ENCODE data around the gene TRPM2. TPM values are rescaled to one million over a fixed set of nuclear protein-coding genes. Genes with fewer than 3 reads are reported as not detected.
"Not testable (repeated sequence)": the region's sequence is repeated elsewhere in the genome, so short reads cannot be mapped to it uniquely, and the experiment has no call there.

The TRPM2 gene
- polyA plus RNA-seq, 3 donors = 0.98 to 1.3 (median 1.2) TPM

DNA sequence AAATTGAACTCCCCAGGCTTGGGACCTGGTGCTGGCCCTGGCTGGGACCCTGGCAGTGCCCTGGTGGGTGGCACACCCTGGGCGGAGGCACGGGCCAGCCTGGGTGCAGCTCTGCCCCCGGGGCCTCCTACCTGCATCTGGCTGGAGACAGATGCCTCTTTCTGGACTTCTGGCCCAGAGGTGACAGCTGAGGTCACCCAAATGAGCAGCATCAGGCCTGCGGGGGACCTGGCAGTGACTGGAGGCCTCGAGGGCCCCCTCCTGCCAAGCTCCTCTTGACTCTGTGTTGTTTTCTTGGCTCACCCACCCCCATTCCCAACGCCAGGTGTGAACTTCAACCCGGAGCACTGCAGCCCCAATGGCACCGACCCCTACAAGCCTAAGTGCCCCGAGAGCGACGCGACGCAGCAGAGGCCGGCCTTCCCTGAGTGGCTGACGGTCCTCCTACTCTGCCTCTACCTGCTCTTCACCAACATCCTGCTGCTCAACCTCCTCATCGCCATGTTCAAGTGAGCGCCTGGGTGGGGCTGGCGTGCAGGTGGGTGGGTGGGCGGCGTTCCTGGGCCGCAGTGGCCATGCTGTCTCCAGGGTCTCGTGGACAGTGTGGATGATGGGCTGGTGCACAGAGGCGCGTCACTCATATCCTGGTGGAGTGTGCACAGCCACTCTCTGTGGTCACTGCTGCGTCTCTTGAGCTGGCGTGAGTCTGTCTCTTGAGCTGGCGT is 60.3 kb downstream of the TRPM2 start:
- no peak for DNase-seq

DNA sequence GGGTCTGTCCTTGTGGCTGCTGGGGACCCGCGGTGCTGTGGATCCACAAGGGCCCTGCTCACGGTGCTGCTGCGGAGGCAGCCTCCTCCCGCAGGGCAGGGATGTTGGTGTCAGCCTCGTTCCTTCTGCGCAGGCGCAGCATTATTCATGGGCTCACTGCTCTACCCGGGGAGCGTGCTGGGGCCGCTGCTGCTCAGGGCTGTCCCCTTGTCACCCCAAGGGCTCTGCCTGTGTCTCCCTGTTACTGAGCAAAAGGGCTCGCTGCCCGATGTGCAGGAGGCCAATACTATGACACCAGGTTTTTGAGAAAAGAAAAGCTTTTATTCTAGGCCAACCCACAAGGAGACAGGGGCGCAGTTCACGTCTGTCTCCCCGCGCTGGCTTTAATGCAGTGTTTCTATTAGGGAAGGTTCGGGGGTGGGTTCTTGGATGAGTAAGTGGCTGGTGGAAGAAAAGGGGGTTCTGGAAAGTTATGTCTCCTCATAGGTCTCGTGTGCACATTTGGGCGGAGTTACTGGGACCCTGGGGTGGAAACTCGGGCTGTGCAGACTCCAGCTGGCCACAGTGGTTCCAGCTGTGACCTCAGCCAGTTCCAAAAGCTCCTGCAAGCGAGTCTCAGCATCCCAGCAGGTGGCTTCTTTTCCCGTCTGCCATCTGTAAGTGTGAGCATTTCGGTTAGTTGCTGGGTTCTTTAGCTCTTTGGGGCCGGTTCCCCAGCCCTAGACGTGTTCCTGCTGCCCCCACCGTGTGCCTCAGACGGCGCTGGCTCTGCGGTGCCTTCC is 61.1 kb downstream of the TRPM2 start:
- DNase-seq = no peak

DNA sequence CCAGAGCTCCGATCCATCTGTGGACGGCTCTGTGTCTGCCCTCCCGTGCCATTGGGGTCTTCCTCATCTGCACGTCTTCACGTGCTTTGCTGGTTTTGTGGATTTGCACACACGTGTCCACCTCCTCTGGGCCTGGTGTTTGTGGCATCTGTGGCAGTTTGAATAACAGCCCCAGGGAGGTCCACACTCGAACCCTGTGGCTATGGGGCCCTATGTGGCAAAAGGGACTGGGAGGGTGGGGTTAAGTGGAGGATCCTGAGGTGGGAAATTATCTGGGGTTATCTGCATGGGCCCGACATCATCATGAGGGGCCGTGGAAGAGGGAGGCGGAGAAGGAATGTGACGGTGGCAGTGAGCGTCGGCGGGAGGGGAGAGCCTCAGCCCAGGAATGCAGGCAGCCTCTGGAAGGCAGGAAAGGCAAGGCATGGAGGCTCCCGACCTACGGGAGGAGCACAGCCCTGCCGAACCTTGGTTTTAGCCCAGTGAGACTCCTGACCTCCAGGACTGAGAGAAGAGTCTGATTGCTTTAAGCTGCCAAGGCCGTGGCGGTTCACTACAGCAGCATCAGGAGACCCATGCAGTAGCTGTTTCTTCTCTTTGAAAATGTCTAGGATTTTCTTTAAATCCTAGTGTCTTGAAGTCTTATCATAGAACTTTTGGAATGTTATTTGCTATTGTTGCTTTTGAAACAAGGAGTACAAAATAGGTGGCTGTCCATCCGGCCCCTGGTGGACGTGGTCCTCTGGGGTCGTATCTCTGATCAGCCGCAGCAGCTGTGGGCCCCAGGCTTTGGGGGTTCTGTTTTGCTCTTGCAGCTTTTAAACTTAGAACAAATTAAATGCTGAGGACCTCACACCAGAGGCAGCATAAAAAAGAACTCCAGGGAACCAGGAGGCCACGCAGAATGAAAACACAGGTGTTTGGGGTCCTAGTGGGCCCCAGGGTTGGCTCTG is 61.9 kb downstream of the TRPM2 start:
- DNase-seq = no peak

DNA sequence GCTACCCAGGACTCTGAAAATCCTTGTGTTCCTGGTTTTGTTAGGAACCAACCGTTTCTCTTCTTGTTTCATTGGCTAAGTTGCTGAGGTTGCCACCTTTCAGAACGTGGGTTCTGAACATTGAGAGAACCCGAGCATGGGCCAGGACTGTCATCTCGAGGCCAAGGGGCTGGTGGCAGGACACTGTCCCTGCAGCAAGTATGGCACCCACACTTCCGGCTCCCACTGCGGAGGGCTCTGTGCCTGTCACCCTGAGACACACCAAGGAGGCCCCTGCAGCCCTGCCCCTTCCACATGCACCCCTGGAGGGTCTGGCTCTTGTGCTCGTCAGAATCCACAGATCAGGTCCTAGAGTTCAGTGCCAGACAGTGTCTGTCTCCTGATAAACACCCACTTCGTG is 62.8 kb downstream of the TRPM2 start:
- no peak for DNase-seq

DNA sequence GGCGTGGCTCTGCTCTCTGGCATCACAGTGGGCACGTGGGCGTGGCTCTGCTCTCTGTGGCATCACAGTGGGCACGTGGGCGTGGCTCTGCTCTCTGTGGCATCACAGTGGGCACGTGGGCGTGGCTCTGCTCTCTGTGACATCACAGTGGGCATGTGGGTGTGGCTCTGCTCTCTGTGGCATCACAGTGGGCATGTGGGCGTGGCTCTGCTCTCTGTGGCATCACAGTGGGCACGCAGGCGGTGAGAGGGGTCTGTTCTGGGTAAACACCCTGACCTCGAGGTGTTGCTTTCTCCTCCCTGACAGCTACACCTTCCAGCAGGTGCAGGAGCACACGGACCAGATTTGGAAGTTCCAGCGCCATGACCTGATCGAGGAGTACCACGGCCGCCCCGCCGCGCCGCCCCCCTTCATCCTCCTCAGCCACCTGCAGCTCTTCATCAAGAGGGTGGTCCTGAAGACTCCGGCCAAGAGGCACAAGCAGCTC is 64.2 kb downstream of the TRPM2 start:
- DNase-seq = not testable (repeated sequence)

DNA sequence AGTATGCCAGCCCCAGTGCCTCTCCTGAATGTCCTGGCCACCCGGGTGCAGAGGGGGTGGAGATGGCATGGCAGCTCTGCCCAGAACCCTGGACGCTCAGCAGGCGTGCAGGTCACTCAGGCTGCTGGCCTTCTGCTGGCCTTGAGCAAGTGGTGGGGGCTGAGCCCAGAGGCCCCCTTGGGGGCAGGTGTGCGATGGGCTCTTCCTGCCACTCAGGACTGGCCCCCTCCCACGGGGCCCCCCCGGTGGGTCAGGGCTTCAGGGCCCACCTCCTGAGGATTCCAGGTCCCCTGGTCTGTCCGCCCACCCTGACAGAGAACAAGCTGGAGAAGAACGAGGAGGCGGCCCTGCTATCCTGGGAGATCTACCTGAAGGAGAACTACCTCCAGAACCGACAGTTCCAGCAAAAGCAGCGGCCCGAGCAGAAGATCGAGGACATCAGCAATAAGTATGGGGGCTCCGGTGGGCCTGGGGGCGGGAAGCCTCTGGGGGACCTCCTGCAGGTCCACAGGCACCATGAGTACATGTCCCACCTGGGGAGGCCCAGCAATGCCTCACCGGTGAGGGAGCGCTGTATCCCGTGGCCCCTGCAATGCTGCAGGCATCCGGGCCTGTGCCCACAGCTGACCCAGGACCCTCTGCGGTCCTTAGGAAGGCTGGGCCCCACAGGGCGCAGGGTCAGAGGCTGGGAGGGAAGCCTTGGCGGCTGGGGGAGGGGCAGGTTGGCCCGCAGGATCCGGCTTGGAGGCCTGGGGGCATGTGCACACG is 64.9 kb downstream of the TRPM2 start:
- DNase-seq = no peak

DNA sequence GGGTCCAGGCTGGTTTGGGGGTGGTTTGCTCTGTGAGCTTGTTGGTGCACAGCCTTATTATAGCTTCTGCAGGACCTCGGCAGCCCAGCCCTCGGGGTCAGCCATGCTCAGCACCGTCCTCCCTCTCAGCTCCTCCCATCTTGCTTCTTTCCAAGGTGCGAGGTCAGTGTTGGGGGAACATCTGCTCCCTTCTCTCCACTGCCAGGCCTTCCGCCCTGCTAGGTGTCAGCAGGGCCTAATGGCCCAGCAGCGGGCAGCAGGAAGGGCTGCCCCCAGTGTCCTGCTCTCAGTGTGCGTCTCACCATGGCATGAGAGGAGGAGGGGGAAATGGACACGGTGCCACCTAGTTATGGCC is 65.4 kb downstream of the TRPM2 start:
- no peak for DNase-seq

DNA sequence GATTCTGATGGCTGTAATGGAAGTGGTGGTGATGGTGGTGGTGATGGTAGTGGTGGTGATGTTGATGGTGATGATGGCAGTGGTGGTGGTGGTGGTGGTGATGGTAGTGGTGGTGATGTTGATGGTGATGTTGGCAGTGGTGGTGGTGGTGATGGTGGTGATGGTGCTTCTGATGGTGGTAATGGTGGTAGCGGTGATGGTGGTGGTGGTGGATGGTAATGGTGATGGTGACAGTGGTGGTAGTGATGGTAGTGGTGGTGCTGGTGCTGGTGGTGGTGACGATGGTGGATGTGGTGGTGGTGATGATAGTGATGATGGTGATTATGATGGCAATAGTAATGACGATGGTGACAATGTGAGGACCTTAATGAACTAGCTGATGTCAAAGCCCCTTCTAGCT is 66.3 kb downstream of the TRPM2 start:
- DNase-seq = no peak

DNA sequence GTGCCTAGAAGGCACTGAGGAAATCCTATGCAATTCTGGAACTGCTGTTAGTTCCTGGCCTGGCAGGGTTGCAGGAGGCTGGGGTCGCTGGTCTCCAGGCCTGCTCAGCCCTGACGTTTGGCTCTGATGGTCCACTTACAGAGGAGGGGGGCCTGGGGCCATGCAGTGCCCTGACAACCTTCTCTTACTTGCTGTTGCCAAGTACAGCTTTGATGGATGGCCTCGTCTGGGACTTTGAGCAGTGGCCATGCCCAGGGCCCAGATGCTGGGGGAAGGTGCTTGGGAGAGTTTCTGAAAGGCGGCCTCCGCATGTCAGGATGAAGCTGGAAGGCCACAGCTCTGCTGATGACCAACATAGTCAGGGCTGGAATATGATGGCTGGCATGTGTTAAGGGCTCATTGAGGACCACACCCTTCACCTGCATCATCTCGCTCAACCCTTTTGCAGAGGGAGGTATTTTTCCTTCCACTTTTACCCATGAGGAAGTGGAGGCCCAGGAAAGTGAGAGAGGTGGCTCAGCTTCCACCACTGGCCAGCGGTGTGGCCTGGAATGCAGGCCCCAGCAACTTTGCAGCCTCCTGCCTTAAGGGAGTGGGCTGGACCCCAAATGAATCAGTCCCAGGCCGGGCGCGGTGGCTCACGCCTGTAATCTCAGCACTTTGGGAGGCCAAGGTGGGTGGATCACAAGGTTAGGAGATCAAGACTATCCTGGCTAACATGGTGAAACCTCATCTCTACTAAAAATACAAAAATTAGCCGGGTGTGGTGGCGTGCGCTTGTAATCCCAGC is 67.2 kb downstream of the TRPM2 start:
- DNase-seq = no peak

DNA sequence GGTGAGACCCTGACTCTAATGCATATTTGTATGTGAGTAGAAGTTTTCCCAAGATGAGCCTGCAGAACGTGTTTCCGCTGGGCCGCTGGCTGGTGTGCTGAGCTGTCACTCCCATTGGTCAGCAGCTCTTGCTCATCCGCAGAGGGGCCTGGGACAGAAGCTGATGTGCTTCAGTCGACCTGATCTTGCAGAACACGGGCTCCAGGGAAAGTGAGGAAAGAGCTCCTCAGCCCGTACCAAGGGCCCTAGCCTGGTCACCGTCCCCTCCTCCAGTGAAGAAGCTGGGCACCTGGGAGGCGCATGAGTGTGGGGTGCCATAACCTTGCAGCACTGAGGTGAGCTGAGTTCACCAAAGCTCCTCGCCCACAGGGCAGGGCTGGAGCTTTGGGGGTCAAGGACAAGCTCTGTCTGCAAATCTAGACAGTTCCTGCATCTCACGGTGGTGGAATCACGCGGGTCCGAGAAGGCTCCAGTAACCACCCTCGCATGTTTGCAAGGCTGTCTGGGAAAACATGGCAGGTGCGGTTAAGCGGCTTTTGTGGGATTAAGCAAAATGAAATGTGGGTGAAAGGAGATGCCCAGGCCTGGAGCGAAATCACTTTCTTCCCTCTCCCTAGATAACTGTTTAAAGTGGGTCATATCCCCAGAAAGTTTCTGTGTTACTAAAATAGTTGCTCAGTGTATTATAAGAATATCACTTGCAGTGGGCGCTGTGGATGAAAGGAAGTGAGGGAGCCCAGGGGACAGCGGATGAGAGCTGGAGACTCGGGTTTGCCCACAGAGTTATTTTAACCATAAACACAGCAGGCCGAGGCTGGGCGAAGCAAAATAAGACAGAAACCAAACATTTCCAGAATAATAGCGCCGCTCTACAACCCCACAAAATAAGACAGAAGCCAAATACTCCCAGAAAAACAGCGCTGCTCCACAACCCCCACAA is 68.8 kb downstream of the TRPM2 start:
- no peak for DNase-seq

DNA sequence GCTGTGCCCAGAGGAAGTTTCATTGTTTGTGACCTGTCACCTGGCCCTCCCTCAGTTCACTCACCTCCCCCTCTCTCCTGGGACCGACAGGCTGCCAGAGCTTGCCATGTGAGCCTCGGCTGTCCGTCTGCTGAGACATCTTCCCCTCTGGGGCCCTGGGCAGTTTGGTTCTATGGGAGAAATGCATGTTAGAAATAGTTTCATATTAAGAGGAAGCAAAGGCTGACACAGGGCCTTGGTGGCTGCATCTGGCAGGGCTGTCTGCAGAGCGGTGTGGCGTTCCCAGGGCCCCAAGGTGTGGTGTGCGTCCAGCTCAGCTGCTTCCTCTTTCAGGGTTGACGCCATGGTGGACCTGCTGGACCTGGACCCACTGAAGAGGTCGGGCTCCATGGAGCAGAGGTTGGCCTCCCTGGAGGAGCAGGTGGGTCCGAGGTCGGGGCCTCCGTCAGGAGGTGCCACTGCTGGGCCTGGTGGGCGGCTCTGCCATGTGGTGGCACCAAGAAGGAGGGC is 69.9 kb downstream of the TRPM2 start:
- no peak for DNase-seq

DNA sequence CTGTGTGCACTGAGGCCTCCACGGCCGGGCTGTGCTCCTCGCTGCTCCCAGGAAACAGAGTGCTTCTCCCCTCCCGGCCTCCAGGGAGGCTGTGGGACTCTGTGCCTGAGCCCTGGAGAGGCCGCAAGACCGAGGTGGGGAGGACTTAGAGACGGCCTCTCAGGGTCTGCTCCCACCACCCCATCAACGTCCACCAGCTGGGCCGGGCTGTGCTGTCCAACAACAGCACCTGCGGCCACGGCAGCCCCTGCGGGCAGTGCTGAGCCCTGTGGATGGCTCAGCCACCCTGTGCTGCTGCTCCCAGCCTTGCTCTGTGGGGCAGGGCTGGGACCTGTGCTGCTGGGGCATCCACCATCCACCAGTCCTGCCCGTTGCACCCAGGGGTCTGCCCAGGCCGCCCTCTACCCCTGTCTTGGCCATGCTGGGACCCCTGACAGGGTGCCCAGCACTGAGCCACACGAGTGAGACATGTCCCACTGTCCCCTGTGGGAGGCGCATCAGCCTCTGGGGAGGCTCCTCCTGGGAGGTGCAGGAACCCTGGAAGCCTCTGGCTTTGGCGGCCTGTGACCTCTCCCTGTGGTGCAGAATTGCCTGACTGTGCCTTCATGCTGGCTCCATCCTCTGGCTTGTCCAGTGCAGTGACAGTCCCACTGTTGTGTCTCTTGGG is 70.7 kb downstream of the TRPM2 start:
- DNase-seq = no peak

DNA sequence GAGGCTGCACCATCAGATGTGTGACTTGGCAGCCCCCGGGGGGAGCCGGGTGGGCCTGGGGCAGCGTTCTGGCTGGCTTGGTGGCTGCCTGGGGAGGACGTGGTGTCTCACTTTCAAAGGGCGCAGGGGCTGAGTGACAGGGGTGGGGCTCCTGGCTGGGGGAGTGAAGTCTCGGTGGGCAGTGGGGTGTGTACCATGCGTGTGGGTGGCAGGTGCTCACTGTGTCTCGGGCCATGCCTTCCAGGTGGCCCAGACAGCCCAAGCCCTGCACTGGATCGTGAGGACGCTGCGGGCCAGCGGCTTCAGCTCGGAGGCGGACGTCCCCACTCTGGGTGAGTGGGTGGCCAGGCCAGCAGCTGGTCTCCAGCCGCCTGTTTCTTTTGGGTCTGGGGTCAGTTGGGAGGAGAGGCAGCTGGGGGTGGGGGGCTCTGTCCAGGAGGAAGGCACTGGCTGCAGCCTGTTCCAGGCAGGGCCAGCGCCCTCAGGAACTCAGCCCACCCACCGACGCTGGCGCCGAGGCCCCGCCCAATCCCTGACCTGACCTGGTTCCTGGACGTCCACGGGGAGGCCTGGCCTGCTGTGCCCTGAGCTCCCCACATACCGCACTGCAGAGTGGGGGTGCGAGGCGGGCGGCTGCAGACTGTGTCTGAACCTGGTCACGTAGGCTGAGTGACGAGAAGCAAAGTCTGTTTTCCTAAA is 71.3 kb downstream of the TRPM2 start:
- DNase-seq = peak; percentile 11

DNA sequence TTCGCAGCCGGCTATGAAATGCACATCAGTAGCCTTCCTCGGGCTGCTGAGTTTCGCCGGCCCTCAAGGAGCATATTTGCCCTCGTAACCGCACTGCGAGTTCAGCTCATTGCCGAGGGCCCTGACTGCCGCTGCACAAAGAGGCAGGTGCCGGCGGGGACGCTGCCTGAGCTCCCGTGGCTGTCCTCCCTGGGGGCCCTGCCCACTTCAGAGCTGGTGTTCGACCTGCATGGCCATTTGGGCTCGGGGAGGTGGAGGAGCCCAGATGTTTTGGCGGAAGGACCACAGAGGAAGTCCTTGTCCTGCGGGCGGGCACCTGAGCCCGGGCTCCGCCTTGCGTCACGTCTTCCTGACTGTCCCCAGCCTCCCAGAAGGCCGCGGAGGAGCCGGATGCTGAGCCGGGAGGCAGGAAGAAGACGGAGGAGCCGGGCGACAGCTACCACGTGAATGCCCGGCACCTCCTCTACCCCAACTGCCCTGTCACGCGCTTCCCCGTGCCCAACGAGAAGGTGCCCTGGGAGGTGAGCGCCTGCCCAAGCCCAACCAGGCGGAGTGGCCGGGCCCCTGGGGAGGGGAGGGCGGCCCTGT is 72.0 kb downstream of the TRPM2 start:
- no peak for DNase-seq

DNA sequence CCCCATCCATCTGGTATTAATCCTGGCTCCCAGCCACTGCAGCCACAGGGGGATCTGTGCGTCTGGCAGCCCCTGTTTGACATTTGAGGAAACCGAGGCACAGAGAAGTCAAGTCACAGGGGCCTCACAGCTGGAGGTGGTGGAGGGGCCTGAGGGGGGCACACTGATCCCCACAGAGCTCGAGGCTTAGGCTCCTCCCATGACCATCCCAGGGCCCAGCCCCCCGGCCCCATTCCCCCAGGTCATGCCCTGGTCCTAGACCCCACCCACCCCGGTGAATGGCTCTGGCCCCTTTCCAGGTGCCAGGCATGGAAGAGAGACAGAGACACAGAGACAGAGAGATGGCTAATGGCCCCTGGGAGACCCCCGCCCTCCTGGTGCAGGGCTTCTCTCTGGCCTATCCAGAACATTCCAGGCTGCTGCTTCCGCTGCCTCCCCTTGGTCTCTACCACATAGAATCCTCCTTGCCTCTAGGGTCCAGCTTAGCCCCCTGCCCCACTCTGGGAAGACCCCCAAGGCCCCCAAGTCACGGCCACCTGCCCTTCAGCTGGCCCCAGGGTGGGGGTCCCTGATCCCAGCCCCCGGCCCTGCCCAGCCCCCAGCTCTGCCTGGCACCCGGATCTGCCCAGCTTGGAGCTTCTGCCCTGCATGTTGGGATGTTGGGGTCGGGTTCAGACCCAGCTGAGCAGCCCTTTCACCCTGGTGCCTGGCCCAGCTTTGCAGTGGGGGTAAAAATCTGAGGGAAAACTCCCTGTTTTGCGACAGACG is 72.7 kb downstream of the TRPM2 start:
- DNase-seq = no peak

DNA sequence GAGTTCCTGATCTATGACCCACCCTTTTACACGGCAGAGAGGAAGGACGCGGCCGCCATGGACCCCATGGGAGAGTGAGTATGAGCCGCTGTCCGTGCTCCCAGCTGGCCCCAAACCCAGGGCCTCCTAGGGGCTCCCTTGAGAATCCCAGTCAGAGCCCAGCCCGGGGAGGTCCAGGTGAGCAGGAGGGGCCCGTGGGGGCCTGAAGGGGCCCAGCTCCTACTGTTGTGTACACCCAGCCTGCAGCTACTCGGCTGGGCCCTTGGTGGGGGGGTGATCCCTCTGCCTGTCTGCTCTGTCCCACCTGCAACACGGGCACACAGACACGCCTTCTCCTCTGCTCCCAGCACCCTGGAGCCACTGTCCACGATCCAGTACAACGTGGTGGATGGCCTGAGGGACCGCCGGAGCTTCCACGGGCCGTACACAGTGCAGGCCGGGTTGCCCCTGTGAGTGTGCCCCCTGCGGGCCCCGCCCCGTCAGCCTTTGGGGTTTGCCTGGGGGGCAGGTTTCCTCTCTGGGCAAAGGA is 73.3 kb downstream of the TRPM2 start:
- DNase-seq = no peak
